Endometrial microvascular endothelial cells (primary cell): ENCODE results near the gene CECR2. TPM values are rescaled to one million over a fixed set of nuclear protein-coding genes. Genes with fewer than 3 reads are reported as not detected.

Experiments
- in situ Hi-C: cut with HindIII; loops from 2 replicates; pipeline ENCODE4 v1.10.0; 2017; ENCODE audit warnings: low sequenced_read_pairs, low pct_unique_long_range_greater_than_20kb; ENCODE audit errors: inconsistent ontology term
- total RNA-seq: library from RNA; depleted of rRNA; stranded (reverse); fragments of >200 nt; gene quantifications from one replicate; pipeline ENCODE4 v1.2.3, GENCODE V29; 2015; ENCODE audit errors: inconsistent ontology term

Gene CECR2
- total RNA-seq, 1 donor from 2014 or later = 0.19 TPM

GRCh38 chr22:17580441-17581031 is 211.3 kb downstream of the CECR2 start:
- in situ Hi-C loops = no loop called here

GRCh38 chr22:17581056-17581455 is 211.8 kb downstream of the CECR2 start:
- in situ Hi-C loops = no loop called here

GRCh38 chr22:17581631-17582030 is 212.4 kb downstream of the CECR2 start:
- in situ Hi-C loops = no loop called here

- in situ Hi-C loops = no loop called here
Measured at GRCh38 chr22:17583151-17583550, 213.9 kb downstream of the CECR2 start.

- in situ Hi-C loops = no loop called here
Measured at GRCh38 chr22:17586831-17587440, 217.7 kb downstream of the CECR2 start.

GRCh38 chr22:17587629-17588028 is 218.4 kb downstream of the CECR2 start:
- in situ Hi-C loops = no loop called here

GRCh38 chr22:17588606-17589005 is 219.3 kb downstream of the CECR2 start:
- in situ Hi-C loops = no loop called here

- in situ Hi-C loops = no loop called here
Measured at GRCh38 chr22:17589810-17590375, 220.6 kb downstream of the CECR2 start.

GRCh38 chr22:17590586-17590985 is 221.3 kb downstream of the CECR2 start:
- in situ Hi-C loops = no loop called here

- in situ Hi-C loops = no loop called here
Measured at GRCh38 chr22:17592201-17592600, 222.9 kb downstream of the CECR2 start.

GRCh38 chr22:17596226-17596625 is 227.0 kb downstream of the CECR2 start:
- in situ Hi-C loops = no loop called here

- in situ Hi-C loops = no loop called here
Measured at GRCh38 chr22:17597217-17597616, 228.0 kb downstream of the CECR2 start.

GRCh38 chr22:17598318-17598717 is 229.1 kb downstream of the CECR2 start:
- in situ Hi-C loops = no loop called here

- in situ Hi-C loops = no loop called here
Measured at GRCh38 chr22:17601031-17601430, 231.8 kb downstream of the CECR2 start.

- in situ Hi-C loops = no loop called here
Measured at GRCh38 chr22:17603668-17604067, 234.4 kb downstream of the CECR2 start.

GRCh38 chr22:17606496-17606895 is 237.2 kb downstream of the CECR2 start:
- in situ Hi-C loops = no loop called here

Other genes with a start within 250 kb of the CECR2 start
- gene TMEM121B, start 248.1 kb upstream of the CECR2 start, total RNA-seq = 0.46 TPM
- gene HDHD5, start 210.2 kb upstream of the CECR2 start, total RNA-seq = 54.9 TPM
- gene ADA2, start 150.0 kb upstream of the CECR2 start, total RNA-seq = 18.7 TPM
- gene SLC25A18, start 194.0 kb downstream of the CECR2 start, total RNA-seq = not detected